GM18499 (cell line): Measurements from ENCODE around the gene CPPED1.

Source experiments
- ATAC-seq: cut with Tn5 transposase; IDR thresholded peaks from one replicate; pipeline ENCODE4 v1.9.1; 2021; ENCODE audit warnings: moderate number of reproducible peaks; ENCODE audit not compliant: insufficient read depth, unreplicated experiment

CPPED1 gene

DNA sequence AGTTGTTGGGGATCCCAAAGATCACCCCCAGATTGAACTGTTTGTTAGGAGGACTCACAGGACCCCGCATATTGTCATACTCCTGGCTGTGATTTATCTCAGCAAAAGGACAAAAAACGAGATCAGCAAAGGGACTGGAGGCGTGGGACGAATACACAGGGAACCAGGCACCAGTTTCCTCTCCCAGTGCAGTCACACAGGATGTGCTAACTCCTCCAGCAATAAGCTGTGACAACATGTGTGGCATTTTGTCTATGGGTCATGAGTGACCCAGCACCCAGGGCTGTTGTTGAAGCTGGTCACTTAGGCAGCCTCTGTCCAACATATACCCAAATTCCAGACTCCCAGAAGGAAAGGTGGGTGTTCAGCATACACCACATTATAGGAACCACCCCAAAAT is 60.9 kb downstream of the CPPED1 start:
- no peak for ATAC-seq

- no peak for ATAC-seq
Observed at GRCh38 chr16:12740986-12741610, 62.6 kb downstream of the CPPED1 start.

GRCh38 chr16:12739738-12740137 is 63.9 kb downstream of the CPPED1 start:
- ATAC-seq, result no peak

- ATAC-seq, result no peak
Observed at GRCh38 chr16:12737563-12737962, 66.1 kb downstream of the CPPED1 start.

DNA sequence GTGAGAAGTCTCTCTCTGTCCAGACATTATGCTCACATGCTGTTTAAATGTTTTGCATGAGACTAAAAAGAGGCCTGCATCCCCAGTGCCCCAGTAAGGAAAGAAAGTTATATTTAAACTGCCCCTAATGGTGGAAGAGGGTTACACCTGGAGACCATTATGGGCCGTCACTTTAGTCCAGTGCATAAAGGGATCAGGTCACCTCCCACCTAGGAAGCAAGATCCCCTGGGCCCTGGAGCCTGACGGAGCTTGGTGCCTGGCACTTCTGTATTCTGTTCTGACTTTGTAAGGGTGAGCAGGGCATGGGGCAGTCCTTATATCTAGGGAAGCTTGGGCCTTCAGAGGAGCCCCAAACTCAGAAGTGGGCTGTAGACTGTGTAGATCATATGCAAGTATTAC is 67.9 kb downstream of the CPPED1 start:
- no peak for ATAC-seq

DNA sequence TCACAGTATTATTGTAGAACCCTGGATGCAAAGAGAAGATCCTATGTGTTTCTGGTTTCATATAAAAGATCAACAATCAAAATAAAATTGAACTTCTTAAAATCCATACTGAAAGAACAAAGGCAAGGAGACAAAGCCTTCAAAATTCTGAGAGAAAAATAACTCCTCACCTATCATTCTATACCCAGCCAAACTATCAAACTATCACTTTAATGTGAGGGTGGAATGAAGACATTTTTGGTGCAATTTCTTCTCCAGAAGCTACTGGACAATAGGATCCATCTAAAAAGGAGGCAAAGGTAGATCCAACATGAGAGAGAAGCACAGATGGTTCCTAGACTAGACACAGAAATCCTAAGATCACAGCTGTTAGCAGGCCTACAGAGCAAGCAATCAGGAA is 71.1 kb downstream of the CPPED1 start:
- no peak for ATAC-seq

GRCh38 chr16:12729448-12729847 is 74.2 kb downstream of the CPPED1 start:
- ATAC-seq, result no peak

- no peak for ATAC-seq
Observed at GRCh38 chr16:12728469-12728868, 75.2 kb downstream of the CPPED1 start.

GRCh38 chr16:12724226-12724625 is 79.5 kb downstream of the CPPED1 start:
- ATAC-seq, result no peak

DNA sequence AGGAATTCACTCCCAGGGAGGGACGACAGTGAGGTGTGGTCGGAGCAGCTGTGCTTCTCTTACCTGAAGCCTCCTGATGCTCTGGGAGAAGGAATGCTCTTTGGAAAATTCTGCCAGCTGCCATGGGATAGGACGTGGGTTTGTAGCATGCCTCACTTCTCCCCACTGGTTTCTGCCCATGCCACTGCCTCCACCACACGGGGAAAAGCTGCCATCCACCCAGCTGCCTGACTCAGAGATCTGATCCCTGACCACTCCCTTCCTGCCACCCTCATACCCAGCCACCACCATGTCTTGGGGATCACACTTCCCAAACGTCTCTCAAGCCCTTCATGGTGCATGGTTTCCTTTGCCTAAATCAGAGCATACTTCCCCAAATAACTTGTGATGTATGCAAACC is 80.0 kb downstream of the CPPED1 start:
- no peak for ATAC-seq

DNA sequence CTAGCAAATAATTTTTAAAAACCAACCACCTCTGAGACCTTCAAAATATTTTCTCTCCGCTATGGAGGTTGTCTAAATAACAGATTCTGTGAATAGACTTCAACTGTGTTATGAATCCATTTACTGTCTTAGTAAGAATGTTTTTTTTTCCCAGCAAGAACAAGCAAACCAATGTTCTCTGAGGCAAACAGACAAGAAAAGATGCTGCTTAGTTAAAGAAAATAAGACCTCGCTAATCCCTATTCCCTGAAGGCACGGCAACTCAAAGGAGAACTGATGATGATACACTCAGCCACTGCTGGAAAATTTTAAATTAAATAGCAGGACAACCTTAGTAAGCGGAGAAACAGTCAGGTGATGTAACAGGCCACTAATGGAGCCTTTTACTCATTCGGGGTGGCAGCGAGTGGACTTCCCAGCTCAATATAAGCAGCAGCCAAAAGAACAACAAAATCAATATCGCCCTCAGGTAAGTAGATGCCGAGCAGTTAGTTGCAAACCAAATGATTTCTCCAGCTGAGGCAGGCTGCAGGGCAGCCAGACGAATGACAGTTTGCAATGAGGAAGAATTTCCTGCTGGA is 81.8 kb downstream of the CPPED1 start:
- no peak for ATAC-seq

GRCh38 chr16:12719972-12720371 is 83.7 kb downstream of the CPPED1 start:
- ATAC-seq, result no peak

DNA sequence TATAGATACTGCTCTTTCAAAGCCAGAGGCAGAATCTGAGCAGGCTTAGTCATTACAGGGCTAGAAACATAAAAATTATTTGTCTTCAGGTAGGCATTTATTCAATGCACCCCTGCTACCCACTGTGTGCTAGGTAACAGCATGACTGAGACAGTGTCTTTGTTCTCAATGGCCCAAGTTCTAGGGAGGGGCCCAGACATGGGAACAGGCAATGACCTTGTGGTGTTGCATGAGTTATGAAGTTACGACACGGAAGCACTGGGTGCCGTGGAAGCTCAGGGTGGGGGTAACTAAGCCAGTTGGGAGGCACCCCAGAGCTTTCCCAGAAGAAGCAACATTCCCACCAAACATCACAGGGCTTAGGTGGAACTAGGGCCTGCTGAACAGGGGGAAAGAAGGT is 87.0 kb downstream of the CPPED1 start:
- no peak for ATAC-seq

GRCh38 chr16:12709807-12710206 is 93.9 kb downstream of the CPPED1 start:
- ATAC-seq, result no peak

GRCh38 chr16:12708266-12708665 is 95.4 kb downstream of the CPPED1 start:
- no peak for ATAC-seq

DNA sequence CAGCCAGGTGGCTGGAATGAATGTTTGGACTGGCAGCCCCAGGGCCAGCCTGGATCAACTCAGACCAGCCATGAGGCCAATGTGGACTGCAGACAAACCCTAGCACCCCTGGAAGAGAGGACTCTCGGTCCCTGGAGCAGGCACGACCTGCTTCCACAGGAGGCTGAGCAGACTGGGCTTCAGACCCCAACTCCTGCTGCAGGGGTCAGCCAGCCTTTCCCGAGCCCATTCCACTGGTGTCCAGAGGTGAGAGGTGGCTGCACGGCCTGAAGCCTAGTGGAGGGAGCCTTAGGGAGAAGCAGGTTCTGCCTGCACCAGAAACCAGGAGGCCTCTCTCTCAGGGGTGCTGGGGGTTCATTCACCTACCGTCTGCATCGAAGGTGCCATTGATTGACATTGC is 97.1 kb downstream of the CPPED1 start:
- no peak for ATAC-seq

DNA sequence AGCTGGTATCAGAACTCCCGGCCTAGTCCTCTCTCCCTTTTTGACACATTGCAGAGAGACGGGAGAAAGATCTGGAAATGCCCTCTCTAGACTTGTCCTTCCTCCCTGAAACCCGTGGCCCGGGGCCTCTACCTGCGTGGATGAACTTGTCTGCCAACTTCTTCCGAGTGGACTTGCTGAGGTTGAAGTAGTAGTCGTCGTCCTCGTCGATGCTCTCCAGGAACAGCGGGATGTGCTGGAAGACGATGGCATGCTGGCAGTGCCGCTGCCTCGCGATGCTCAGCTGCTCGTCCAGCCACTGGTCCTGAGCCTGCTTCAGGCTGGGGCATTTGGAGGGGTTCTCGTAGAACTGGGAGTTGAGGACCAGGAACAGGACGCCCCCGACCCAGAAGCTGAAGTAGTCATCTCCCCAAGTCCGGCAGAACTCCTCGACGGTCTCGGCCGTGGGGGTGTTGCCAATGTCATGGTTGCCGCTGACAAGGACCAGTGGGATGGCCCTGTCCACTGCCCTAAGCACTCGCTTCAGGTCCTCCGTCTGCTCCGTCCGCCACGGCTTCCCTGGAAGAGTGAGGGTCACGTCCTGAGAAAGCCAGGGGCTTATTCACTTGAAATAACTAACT is 99.1 kb downstream of the CPPED1 start:
- no peak for ATAC-seq

DNA sequence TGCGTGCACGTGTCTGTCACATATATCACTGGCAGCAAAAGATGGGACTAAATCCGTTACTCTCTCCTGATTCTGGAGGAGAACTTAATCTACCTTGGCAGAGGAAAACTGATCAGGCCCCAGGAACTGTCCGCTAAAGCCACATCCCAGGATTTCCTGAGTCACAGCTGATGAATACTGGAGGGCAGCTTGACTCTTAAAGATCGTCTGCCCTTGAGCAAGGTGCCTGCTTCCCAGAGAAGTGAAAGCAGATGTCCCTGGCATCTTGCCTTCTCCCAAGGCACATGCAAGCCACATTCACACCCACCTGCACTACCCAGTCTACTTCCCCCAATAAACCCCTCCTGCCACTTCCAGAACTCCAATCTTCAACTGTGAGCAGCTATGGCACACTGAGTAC is 99.8 kb downstream of the CPPED1 start:
- ATAC-seq, result no peak

DNA sequence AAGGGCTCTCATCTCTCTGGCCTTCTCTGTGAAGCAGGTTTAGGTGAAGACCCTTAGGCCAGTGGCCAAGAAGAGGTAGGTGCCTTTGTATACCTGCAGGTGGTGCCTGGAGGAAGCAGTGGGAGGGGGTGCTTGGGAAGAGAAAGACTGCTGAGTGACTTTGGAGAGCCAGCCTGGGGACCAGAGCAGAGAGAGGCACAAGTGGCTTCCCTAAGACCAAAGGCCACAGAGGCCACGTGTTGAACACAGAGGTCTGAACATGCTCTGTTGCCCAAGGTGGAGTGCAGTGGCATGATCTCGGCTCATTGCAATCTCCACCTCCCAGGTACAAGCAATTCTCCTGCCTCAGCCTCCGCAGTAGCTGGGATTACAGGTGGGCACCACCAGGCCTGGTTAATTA is 103.5 kb downstream of the CPPED1 start:
- ATAC-seq, result no peak

- ATAC-seq, result no peak
Observed at GRCh38 chr16:12699161-12699560, 104.5 kb downstream of the CPPED1 start.

DNA sequence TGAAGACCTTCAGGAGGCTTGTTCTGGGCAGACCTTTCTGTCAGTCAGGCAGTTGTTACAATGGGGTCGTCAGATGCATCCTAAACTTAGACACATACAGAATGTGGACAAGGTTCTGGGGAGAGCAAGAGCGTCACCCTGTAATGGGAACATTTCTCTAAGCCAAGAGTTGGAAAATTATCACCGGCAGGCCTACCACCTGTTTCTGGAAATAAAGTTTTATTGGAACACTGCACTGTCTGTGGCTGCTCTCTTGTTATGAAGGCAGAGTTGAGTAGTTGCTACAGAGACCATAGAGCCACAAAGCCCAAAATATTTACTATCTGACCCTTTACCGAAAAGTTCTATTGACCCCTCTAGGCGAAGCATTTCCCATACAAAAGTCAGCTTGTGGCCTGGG is 106.2 kb downstream of the CPPED1 start:
- ATAC-seq, result no peak

- ATAC-seq, result no peak
Observed at GRCh38 chr16:12695454-12695853, 108.2 kb downstream of the CPPED1 start.
